Central memory CD8-positive, alpha-beta T cell (primary cell): ENCODE results near the gene TRPC4AP.
"Not testable (repeated sequence)": the region's sequence is repeated elsewhere in the genome, so short reads cannot be mapped to it uniquely, and the experiment has no call there.

Experiments
- ATAC-seq: fragments of 150-1000 bp; cut with Tn5 transposase; replicated peaks from 2 replicates; pipeline ENCODE4 v1.10.0; 2022; ENCODE audit warnings: mild to moderate bottlenecking, moderate FRiP score, moderate number of reproducible peaks; ENCODE audit not compliant: poor library complexity, severe bottlenecking; ENCODE audit errors: extremely low read depth
- DNase-seq, 2 donors: peaks; one replicate each; pipeline ENCODE4 v3.0.0; 2021; ENCODE audit warnings: low spot score in 2 of 2
- H3K27ac Mint-ChIP-seq: one replicate; pipeline ENCODE4 v1.8.0; 2022; ENCODE audit warnings: low read depth, mild to moderate bottlenecking, moderate library complexity, mixed read lengths
- H3K27me3 Mint-ChIP-seq: one replicate; pipeline ENCODE4 v1.8.0; 2022; ENCODE audit warnings: mixed read lengths
- H3K36me3 Mint-ChIP-seq: one replicate; pipeline ENCODE4 v1.8.0; 2022; ENCODE audit warnings: mild to moderate bottlenecking, moderate library complexity, mixed read lengths; ENCODE audit not compliant: insufficient read depth
- H3K4me1 Mint-ChIP-seq: one replicate; pipeline ENCODE4 v1.8.0; 2022; ENCODE audit warnings: mixed read lengths
- H3K4me3 Mint-ChIP-seq: one replicate; pipeline ENCODE4 v1.8.0; 2022; ENCODE audit warnings: mild to moderate bottlenecking, moderate library complexity, mixed read lengths
- H3K9me3 Mint-ChIP-seq: one replicate; pipeline ENCODE4 v1.8.0; 2022; ENCODE audit warnings: mixed read lengths

Gene TRPC4AP

DNA sequence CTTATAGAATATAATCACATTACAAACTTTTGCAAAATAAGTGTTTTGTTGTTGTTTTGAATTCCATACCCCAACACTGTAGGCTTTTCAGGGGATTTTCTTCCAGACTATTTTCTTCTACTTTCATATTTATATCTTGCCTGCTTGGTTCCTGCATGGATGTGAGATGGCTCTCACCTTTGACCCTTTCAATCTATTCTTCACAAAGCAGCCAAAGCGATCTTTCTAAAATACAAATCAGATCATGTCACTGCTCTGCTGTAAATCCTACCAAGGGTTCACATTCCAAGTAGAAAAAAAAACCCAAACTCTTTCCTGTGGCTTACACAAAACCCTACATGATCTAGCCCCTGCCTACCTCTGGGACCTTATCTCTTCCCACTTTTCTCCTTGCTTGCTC, 25.0 kb upstream of the TRPC4AP start:
- Mint-ChIP-seq H3K36me3 (peaks cover 63% of the 10 kb centered on the region), H3K27ac (no peak overlapping the region)
- ATAC-seq: no peak

DNA sequence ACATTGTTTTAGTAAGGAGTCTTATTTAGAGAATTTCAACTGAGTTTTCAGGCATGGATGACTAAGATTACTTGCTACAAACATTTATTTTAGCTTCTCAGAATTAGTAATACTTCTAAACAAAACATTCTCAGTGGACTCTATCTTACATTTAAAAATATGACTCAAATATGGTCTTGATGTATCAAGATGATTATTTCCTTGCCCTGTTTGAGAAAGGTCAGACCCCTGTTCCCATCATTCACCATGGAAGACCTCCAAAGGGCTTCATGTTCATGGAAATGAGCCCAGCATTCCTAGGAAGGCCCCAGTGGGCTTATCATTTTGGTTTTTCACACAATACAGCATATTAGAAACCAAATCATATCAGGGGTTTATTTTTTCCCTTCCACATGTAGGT, 24.6 kb upstream of the TRPC4AP start:
- Mint-ChIP-seq H3K36me3 (peaks cover 66% of the 10 kb centered on the region), H3K9me3 (no peaks in the 10 kb centered on the region), H3K4me3 (no peak overlapping the region), H3K4me1 (no peaks in the 10 kb centered on the region), H3K27ac (no peak overlapping the region), H3K27me3 (no peaks in the 10 kb centered on the region)
- ATAC-seq: no peak
- no peak for DNase-seq

More for the DNA sequence above, 25.0 kb upstream of the TRPC4AP start:
- Mint-ChIP-seq H3K9me3 (no peaks in the 10 kb centered on the region), H3K4me1 (no peaks in the 10 kb centered on the region), H3K27me3 (no peaks in the 10 kb centered on the region), H3K4me3 (no peak overlapping the region)
- DNase-seq: no peak

DNA sequence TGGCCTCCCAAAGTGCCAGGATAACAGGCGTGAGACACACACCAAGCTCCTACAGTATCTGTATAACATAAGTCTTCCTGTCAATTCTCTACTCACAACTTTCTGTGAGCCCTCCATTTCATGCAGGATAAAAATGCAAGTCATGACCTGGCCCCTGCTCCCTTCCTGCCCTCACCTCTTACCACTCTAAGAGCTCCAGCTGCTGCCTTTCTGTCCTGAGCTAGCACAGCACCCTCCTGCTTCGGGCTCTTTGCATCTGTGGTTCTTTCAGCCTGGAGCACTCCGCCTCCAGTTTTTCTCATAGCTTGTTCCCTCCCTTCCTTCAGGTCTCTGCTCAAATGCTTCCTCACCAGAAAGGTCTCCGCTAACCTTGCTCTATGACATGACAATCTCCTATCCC, 23.7 kb upstream of the TRPC4AP start:
- ATAC-seq: no peak
- Mint-ChIP-seq H3K4me1 (no peaks in the 10 kb centered on the region), H3K27ac (no peak overlapping the region), H3K9me3 (no peaks in the 10 kb centered on the region), H3K27me3 (no peaks in the 10 kb centered on the region), H3K4me3 (no peak overlapping the region), H3K36me3 (peaks cover 68% of the 10 kb centered on the region)
- no peak for DNase-seq

DNA sequence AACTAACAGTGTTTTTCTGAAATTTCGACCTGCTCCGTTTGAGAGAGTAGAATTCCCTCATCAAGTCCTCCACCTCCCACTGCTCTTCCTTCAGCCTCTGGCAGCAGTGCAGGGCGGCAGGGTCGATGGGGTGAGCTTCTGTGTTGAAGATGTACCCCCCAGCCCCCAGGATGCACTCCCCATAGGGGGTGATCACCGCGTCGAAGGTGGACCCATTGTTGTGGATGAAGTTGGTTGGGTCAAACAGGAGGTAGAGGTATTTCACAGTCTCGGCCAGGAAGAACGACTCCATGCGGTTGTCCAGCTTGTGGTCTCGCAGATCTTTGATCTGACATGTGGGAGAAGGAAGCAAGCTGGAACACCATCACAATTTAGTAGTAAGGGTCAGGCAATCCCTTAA, 23.0 kb upstream of the TRPC4AP start:
- DNase-seq: no peak
- Mint-ChIP-seq H3K4me3 (no peak overlapping the region), H3K27ac (no peak overlapping the region), H3K36me3 (peaks cover 64% of the 10 kb centered on the region), H3K4me1 (no peaks in the 10 kb centered on the region), H3K27me3 (no peaks in the 10 kb centered on the region), H3K9me3 (no peaks in the 10 kb centered on the region)
- no peak for ATAC-seq

- H3K4me1 Mint-ChIP-seq, H3K27ac Mint-ChIP-seq, DNase-seq, H3K4me3 Mint-ChIP-seq, ATAC-seq, H3K9me3 Mint-ChIP-seq, H3K27me3 Mint-ChIP-seq: not testable (repeated sequence)
- peaks cover 40% of the 10 kb centered on the region for H3K36me3 Mint-ChIP-seq
These were observed 19.7 kb upstream of the TRPC4AP start for GRCh38 chr20:35112276-35112675.

- DNase-seq (no peak), ATAC-seq (no peak)
- Mint-ChIP-seq H3K4me3 (no peak overlapping the region), H3K36me3 (peaks cover 35% of the 10 kb centered on the region), H3K4me1 (no peaks in the 10 kb centered on the region), H3K27ac (no peak overlapping the region), H3K9me3 (no peaks in the 10 kb centered on the region), H3K27me3 (no peaks in the 10 kb centered on the region)
These were observed 18.7 kb upstream of the TRPC4AP start for GRCh38 chr20:35111141-35111888.

GRCh38 chr20:35108921-35109320, 16.3 kb upstream of the TRPC4AP start:
- DNase-seq: no peak
- H3K9me3 Mint-ChIP-seq: no peaks in the 10 kb centered on the region

GRCh38 chr20:35106827-35107380, 14.3 kb upstream of the TRPC4AP start:
- Mint-ChIP-seq H3K27ac (no peak overlapping the region), H3K4me1 (no peaks in the 10 kb centered on the region), H3K27me3 (no peaks in the 10 kb centered on the region), H3K4me3 (no peak overlapping the region), H3K9me3 (no peaks in the 10 kb centered on the region), H3K36me3 (peaks cover 7% of the 10 kb centered on the region)
- DNase-seq: no peak
- no peak for ATAC-seq

More at GRCh38 chr20:35108921-35109320, 16.3 kb upstream of the TRPC4AP start:
- Mint-ChIP-seq H3K4me3 (no peak overlapping the region), H3K36me3 (peaks cover 17% of the 10 kb centered on the region), H3K27ac (no peak overlapping the region), H3K27me3 (no peaks in the 10 kb centered on the region), H3K4me1 (no peaks in the 10 kb centered on the region)
- no peak for ATAC-seq

DNA sequence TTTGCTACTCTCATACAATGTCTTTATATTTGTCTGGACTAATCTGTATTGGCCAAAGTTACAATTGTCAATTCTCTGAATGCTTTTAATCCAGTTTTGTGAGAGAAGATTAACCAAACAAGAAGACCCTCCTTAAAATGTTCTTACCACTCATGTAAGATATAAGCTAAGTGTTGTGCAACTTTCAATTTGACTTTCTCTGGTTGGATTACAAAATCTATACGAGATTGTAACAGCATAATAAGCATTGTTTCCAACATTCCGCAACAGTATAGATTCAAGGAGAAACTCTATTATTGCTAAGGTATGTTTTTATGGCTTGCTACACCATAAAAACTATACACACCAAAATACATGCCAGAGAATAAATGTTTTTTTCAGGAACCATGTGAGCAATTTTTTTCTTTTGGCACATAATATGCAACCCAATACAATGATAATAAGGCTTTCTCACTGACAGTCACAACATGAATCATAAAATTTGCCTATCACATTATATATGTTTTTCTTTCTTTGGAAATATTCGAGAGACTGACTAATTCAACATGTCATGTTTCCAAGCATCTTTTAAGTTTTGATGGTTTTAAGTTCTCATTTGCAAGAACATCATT, 12.2 kb upstream of the TRPC4AP start:
- Mint-ChIP-seq H3K36me3 (peaks cover 2% of the 10 kb centered on the region), H3K9me3 (no peaks in the 10 kb centered on the region), H3K27ac (no peak overlapping the region), H3K4me1 (no peaks in the 10 kb centered on the region), H3K27me3 (peaks cover 9% of the 10 kb centered on the region), H3K4me3 (no peak overlapping the region)
- ATAC-seq (no peak), DNase-seq (no peak)

- Mint-ChIP-seq H3K27ac (no peak overlapping the region), H3K4me1 (no peaks in the 10 kb centered on the region), H3K4me3 (no peak overlapping the region), H3K9me3 (no peaks in the 10 kb centered on the region), H3K27me3 (peaks cover 9% of the 10 kb centered on the region), H3K36me3 (no peaks in the 10 kb centered on the region)
- ATAC-seq (no peak), DNase-seq (no peak)
These were observed 9.0 kb upstream of the TRPC4AP start for GRCh38 chr20:35101620-35102019.

DNA sequence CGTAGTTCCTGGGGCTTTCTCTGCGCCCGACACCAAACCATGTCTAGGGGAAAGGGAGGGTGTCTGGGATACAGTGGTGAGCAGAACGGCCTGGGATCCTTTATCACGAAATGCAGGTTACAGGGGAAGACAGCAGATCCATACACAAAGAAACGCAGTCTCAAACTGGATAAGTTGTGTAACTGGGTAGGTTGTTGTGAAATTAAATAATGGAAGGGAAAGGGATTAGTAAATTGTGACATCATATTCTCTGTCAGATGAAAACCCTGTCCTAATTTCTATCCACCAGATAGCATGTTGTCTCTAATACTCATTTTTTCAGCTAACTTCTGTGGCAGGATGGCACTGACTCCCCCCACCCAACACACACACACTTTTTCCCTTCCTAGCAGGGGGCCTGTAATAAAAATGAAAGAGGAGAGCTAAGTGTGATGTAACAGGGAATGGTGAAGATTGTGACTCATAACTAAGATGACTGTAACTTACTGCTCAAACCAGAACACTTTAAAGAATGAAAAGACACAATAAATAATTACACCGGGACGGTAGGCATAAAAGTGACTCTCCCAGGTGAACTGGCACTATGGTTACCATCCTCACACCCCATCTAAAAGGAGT, 769 bp upstream of the TRPC4AP start:
- Mint-ChIP-seq H3K36me3 (peaks cover 22% of the 10 kb centered on the region), H3K27me3 (no peaks in the 10 kb centered on the region), H3K4me3 (peak overlapping the region; percentile 88), H3K4me1 (peaks cover 39% of the 10 kb centered on the region), H3K27ac (peak overlapping the region; percentile 92), H3K9me3 (no peaks in the 10 kb centered on the region)
- DNase-seq (no peak), ATAC-seq (no peak)

GRCh38 chr20:35091816-35092523, 637 bp downstream of the TRPC4AP start:
- ATAC-seq (peak; percentile 7), DNase-seq (no peak)
- Mint-ChIP-seq H3K4me3 (peak overlapping the region; percentile 88), H3K27me3 (no peaks in the 10 kb centered on the region), H3K9me3 (no peaks in the 10 kb centered on the region), H3K4me1 (peaks cover 40% of the 10 kb centered on the region), H3K36me3 (peaks cover 28% of the 10 kb centered on the region), H3K27ac (peak overlapping the region; percentile 92)
